ENCODE measurements around the gene PGLYRP2.

DNA sequence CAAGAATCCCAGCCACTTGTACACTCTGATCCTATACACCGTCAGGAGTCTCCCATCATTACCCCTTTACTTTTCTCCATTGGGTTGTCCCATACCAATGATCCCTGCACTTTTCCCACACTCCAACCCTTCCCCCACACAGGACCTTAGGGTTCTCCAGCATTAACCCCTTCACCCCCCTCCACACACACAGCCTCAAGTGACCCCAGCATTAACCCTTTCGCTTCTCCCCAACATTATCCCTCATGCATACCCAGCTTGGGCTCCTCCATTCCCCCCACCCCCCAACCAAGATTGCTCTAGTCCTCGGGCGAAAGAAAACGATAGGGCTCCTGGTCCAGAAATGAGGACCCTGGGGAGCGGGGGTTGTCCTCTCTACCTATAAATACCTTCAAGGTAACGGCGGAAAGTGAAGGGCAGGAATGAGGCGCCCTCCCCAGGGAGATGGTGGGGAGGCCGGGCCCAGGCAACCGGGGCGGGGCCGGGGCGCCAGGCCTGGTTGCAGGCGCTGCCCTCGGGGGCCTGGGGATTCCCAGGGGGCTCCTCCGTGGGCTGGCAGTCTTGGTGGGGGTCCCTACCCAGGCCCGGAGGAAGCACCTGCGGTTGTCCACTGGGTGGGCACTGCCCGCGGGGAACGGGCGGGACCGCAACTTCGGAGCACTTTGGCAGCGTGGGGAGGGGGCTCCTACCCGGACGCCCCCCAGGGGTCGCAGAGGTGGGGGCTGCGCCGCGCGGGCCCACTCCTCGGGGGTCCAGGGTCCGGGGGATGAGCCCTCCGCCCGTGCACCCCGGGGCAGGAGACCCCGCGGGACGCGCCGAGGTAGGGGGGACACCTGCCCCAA is 30.3 kb downstream of the PGLYRP2 start:
- no peak for TF ChIP-seq EZH2 (optimal IDR thresholded peaks at IDR 0.05; ENCODE audit: low read depth, low read length)
- TF ChIP-seq, protein P1, sequence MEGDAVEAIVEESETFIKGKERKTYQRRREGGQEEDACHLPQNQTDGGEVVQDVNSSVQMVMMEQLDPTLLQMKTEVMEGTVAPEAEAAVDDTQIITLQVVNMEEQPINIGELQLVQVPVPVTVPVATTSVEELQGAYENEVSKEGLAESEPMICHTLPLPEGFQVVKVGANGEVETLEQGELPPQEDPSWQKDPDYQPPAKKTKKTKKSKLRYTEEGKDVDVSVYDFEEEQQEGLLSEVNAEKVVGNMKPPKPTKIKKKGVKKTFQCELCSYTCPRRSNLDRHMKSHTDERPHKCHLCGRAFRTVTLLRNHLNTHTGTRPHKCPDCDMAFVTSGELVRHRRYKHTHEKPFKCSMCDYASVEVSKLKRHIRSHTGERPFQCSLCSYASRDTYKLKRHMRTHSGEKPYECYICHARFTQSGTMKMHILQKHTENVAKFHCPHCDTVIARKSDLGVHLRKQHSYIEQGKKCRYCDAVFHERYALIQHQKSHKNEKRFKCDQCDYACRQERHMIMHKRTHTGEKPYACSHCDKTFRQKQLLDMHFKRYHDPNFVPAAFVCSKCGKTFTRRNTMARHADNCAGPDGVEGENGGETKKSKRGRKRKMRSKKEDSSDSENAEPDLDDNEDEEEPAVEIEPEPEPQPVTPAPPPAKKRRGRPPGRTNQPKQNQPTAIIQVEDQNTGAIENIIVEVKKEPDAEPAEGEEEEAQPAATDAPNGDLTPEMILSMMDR (IDR thresholded peaks at IDR 0.05; ENCODE audit: low read length) = no peak
- no peak for TF ChIP-seq EZH2phosphoT487 (IDR thresholded peaks at IDR 0.05; ENCODE audit: low read length)

Measured in MM.1S (cell line).